CD4-positive, CD25-positive, alpha-beta regulatory T cell (primary cell): ENCODE data around the gene CALB2. TPM values are rescaled to one million over a fixed set of nuclear protein-coding genes. Genes with fewer than 3 reads are reported as not detected.

ENCODE experiments used
- ATAC-seq, 2 donors: fragments of 150-1000 bp; cut with Tn5 transposase; one replicate each; pipeline ENCODE4 v1.10.0; 2021; ENCODE audit warnings: low read depth in 2 of 2, moderate number of reproducible peaks in 2 of 2, moderate library complexity in 1 of 2
- DNase-seq, 3 donors: peaks; one replicate each; pipeline versions ENCODE4 v3.0.0 to v3.0.0-alpha.2; 2012 to 2022; ENCODE audit warnings: mixed read lengths in 1 of 3
- H3K27ac ChIP-seq: one replicate; pipeline ENCODE4 v1.7.0; 2013; ENCODE audit warnings: mild to moderate bottlenecking, low read length; ENCODE audit not compliant: insufficient read depth, poor library complexity, severe bottlenecking
- H3K27me3 ChIP-seq: one replicate; pipeline ENCODE4 v1.7.0; 2013; ENCODE audit warnings: low read length; ENCODE audit not compliant: control insufficient read depth, insufficient read depth
- H3K36me3 ChIP-seq: one replicate; pipeline ENCODE4 v1.7.0; 2013; ENCODE audit warnings: mild to moderate bottlenecking, low read length, moderate library complexity; ENCODE audit not compliant: control insufficient read depth, insufficient read depth
- H3K4me1 ChIP-seq: 2 replicates; pipeline ENCODE4 v1.7.0; 2013; ENCODE audit warnings: mild to moderate bottlenecking, low read length; ENCODE audit not compliant: insufficient read depth, control insufficient read depth, poor library complexity, severe bottlenecking
- H3K4me3 ChIP-seq: one replicate; pipeline ENCODE4 v1.7.0; 2013; ENCODE audit warnings: low read depth, mild to moderate bottlenecking, low read length, moderate library complexity
- H3K9me3 ChIP-seq, 2 experiments: 1 replicate in 1 of 2; 2 replicates in 1 of 2; pipeline ENCODE4 v1.7.0; 2013; ENCODE audit warnings: low read length in 2 of 2, mild to moderate bottlenecking in 1 of 2, moderate library complexity in 1 of 2; ENCODE audit not compliant: control insufficient read depth in 2 of 2
- H3K27ac Mint-ChIP-seq, 3 donors: one replicate each; pipeline ENCODE4 v1.8.0; 2020 to 2022; ENCODE audit warnings: mild to moderate bottlenecking in 3 of 3, mixed read lengths in 3 of 3, moderate library complexity in 2 of 3
- H3K27me3 Mint-ChIP-seq: one replicate; pipeline ENCODE4 v1.8.0; 2022; ENCODE audit warnings: mild to moderate bottlenecking, mixed read lengths
- H3K36me3 Mint-ChIP-seq: one replicate; pipeline ENCODE4 v1.8.0; 2020; ENCODE audit warnings: mixed read lengths
- H3K4me1 Mint-ChIP-seq, 4 donors: one replicate each; pipeline ENCODE4 v1.8.0; 2020 to 2022; ENCODE audit warnings: mixed read lengths in 4 of 4, mild to moderate bottlenecking in 1 of 4
- H3K4me3 Mint-ChIP-seq, 4 donors: one replicate each; pipeline ENCODE4 v1.8.0; 2020 to 2022; ENCODE audit warnings: mild to moderate bottlenecking in 4 of 4, mixed read lengths in 4 of 4, moderate library complexity in 3 of 4
- H3K9me3 Mint-ChIP-seq, 7 donors: one replicate each; pipeline ENCODE4 v1.8.0; 2020 to 2022; ENCODE audit warnings: mixed read lengths in 7 of 7, mild to moderate bottlenecking in 3 of 7, moderate library complexity in 2 of 7
- polyA plus RNA-seq, 4 donors: library from polyadenylated mRNA; unstranded; fragments of 300-500 nt; fragmentation: Illumina TruSeq; gene quantifications; one replicate each; pipeline ENCODE4 v1.2.3, GENCODE V29; 2021
- total RNA-seq: library from RNA; stranded (reverse); gene quantifications from one replicate; pipeline ENCODE4 v1.2.3, GENCODE V29; 2022

CALB2 gene
- total and polyA plus RNA-seq, 5 donors from 2014 or later = not detected

GRCh38 chr16:71430744-71431143 lies 72.2 kb downstream of the CALB2 start:
- no peak for DNase-seq
- H3K27ac ChIP-seq = no peak overlapping the region
- Mint-ChIP-seq H3K9me3 (peaks cover 0 to 5% (median 0%) of the 10 kb centered on the region in 7 donors), H3K36me3 (no peaks in the 10 kb centered on the region), H3K27me3 (peaks cover 30% of the 10 kb centered on the region), H3K4me3 (no peak overlapping the region), H3K4me1 (peaks cover 0 to 11% (median 2%) of the 10 kb centered on the region in 4 donors), H3K27ac (no peak overlapping the region)
- no peak for ATAC-seq
- no peaks in the 10 kb centered on the region for H3K36me3 ChIP-seq
- H3K4me3 ChIP-seq = no peak overlapping the region
- H3K27me3 ChIP-seq = peaks cover 11% of the 10 kb centered on the region
- no peaks in the 10 kb centered on the region for H3K4me1 ChIP-seq
- H3K9me3 ChIP-seq = no peaks in the 10 kb centered on the region

DNA sequence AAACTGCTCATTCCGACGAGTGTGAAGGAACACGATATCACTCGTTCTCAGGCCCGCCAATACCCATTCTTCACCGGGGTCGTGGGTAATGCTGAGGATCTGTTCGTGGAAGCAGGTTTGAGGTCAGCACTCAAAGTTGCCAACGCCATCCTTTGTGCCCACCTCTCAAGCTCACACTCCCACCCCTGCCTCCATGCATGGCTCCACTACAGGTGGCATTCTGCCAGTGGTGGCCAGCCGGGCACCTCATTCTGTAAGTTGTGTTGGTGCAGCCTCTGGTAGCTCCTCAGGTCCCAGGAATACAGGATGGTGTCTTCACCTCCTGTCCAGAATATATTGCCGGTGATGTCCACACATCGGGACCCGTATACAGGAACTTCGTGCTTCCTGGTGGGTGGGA lies 72.7 kb downstream of the CALB2 start:
- Histone ChIP-seq H3K4me1 (no peaks in the 10 kb centered on the region), H3K27me3 (peaks cover 11% of the 10 kb centered on the region), H3K36me3 (no peaks in the 10 kb centered on the region), H3K4me3 (no peak overlapping the region), H3K9me3 (no peaks in the 10 kb centered on the region), H3K27ac (no peak overlapping the region)
- no peak for ATAC-seq
- no peak overlapping the region for H3K4me3 Mint-ChIP-seq
- DNase-seq = no peak
- peaks cover 27% of the 10 kb centered on the region for H3K27me3 Mint-ChIP-seq
- H3K27ac Mint-ChIP-seq = no peak overlapping the region
- peaks cover 0 to 5% (median 0%) of the 10 kb centered on the region in 7 donors for H3K9me3 Mint-ChIP-seq
- H3K4me1 Mint-ChIP-seq = peaks cover 0 to 11% (median 2%) of the 10 kb centered on the region in 4 donors
- H3K36me3 Mint-ChIP-seq = no peaks in the 10 kb centered on the region

DNA sequence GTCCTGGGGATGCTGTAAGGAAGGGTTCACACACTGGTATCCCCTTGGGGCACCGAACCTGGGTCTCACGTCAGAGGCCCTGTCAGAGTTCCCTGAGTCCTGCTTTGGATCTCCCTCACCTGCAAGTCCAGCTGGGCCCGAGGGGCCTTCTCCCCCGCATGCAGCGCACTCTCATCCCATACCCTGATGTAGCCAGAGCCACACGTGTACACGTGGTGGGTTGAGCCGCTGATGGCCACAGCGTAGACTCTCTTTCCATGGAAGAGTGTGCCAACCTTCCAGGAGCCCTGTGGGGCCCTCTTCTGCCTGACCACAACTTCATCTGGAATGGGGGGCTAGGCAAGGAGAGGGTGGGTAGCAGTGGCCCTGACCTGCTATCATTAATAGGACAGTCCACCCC lies 73.5 kb downstream of the CALB2 start:
- Histone ChIP-seq H3K27me3 (peaks cover 5% of the 10 kb centered on the region), H3K4me1 (no peaks in the 10 kb centered on the region), H3K36me3 (no peaks in the 10 kb centered on the region), H3K9me3 (no peaks in the 10 kb centered on the region), H3K27ac (no peak overlapping the region), H3K4me3 (no peak overlapping the region)
- Mint-ChIP-seq H3K4me1 (peaks cover 0 to 3% (median 0%) of the 10 kb centered on the region in 4 donors), H3K36me3 (no peaks in the 10 kb centered on the region), H3K9me3 (peaks cover 0 to 2% (median 0%) of the 10 kb centered on the region in 7 donors), H3K27me3 (peaks cover 23% of the 10 kb centered on the region), H3K27ac (no peak overlapping the region), H3K4me3 (no peak overlapping the region)
- DNase-seq (no peak), ATAC-seq (no peak)

GRCh38 chr16:71432906-71433305 lies 74.4 kb downstream of the CALB2 start:
- Histone ChIP-seq H3K27me3 (peaks cover 3% of the 10 kb centered on the region), H3K4me3 (no peak overlapping the region), H3K36me3 (no peaks in the 10 kb centered on the region), H3K9me3 (no peaks in the 10 kb centered on the region), H3K27ac (no peak overlapping the region), H3K4me1 (no peaks in the 10 kb centered on the region)
- ATAC-seq = no peak
- peaks cover 0 to 2% (median 0%) of the 10 kb centered on the region in 7 donors for H3K9me3 Mint-ChIP-seq
- H3K4me1 Mint-ChIP-seq = no peaks in the 10 kb centered on the region
- DNase-seq = no peak
- H3K36me3 Mint-ChIP-seq = no peaks in the 10 kb centered on the region
- no peak overlapping the region for H3K4me3 Mint-ChIP-seq
- no peak overlapping the region for H3K27ac Mint-ChIP-seq
- peaks cover 24% of the 10 kb centered on the region for H3K27me3 Mint-ChIP-seq

GRCh38 chr16:71436473-71436872 lies 78.0 kb downstream of the CALB2 start:
- no peak for ATAC-seq
- H3K4me3 ChIP-seq = no peak overlapping the region
- Mint-ChIP-seq H3K27me3 (peaks cover 15% of the 10 kb centered on the region), H3K4me1 (no peaks in the 10 kb centered on the region), H3K9me3 (peaks cover 0 to 10% (median 0%) of the 10 kb centered on the region in 7 donors), H3K4me3 (no peak overlapping the region), H3K36me3 (no peaks in the 10 kb centered on the region), H3K27ac (no peak overlapping the region)
- no peaks in the 10 kb centered on the region for H3K4me1 ChIP-seq
- no peak overlapping the region for H3K27ac ChIP-seq
- no peaks in the 10 kb centered on the region for H3K27me3 ChIP-seq
- DNase-seq = no peak
- H3K9me3 ChIP-seq = no peaks in the 10 kb centered on the region
- H3K36me3 ChIP-seq = no peaks in the 10 kb centered on the region

- no peaks in the 10 kb centered on the region for H3K4me1 Mint-ChIP-seq
- Histone ChIP-seq H3K36me3 (no peaks in the 10 kb centered on the region), H3K9me3 (peaks cover 2 to 19% of the 10 kb centered on the region in 2 experiments), H3K27ac (no peak overlapping the region), H3K27me3 (no peaks in the 10 kb centered on the region), H3K4me3 (no peak overlapping the region), H3K4me1 (no peaks in the 10 kb centered on the region)
- peaks cover 15% of the 10 kb centered on the region for H3K27me3 Mint-ChIP-seq
- no peak overlapping the region for H3K27ac Mint-ChIP-seq
- no peak for DNase-seq
- no peak overlapping the region for H3K4me3 Mint-ChIP-seq
- H3K9me3 Mint-ChIP-seq = peaks cover 0 to 10% (median 6%) of the 10 kb centered on the region in 7 donors
- H3K36me3 Mint-ChIP-seq = no peaks in the 10 kb centered on the region
- ATAC-seq = no peak
These were observed 81.0 kb downstream of the CALB2 start for GRCh38 chr16:71439523-71439922.

Other genes with a start within 250 kb of the CALB2 start
- gene HYDIN, start 128.0 kb upstream of the CALB2 start, total RNA-seq = not detected
- not detected for gene HYDIN, start 128.0 kb upstream of the CALB2 start, polyA plus RNA-seq
- 12.9 TPM for gene CMTR2, start 69.3 kb upstream of the CALB2 start, total RNA-seq
- 10 to 100 TPM; 17.7 to 34.9 (median 27.0) TPM for gene CMTR2, start 69.3 kb upstream of the CALB2 start, polyA plus RNA-seq
- not detected for gene TLE7, start 83.3 kb downstream of the CALB2 start, total RNA-seq
- not detected for gene TLE7, start 83.3 kb downstream of the CALB2 start, polyA plus RNA-seq
- 5.3 TPM for gene ZNF23, start 103.5 kb downstream of the CALB2 start, total RNA-seq
- 1 to 10 TPM; 4.0 to 6.2 (median 5.8) TPM for gene ZNF23, start 103.5 kb downstream of the CALB2 start, polyA plus RNA-seq
- 5.9 TPM for gene ZNF19, start 130.6 kb downstream of the CALB2 start, total RNA-seq
- 1 to 10 TPM; 1.7 to 5.1 (median 2.4) TPM for gene ZNF19, start 130.6 kb downstream of the CALB2 start, polyA plus RNA-seq
- gene CHST4, start 167.7 kb downstream of the CALB2 start, total RNA-seq = not detected
- gene CHST4, start 167.7 kb downstream of the CALB2 start, polyA plus RNA-seq = not detected
- not detected for gene TAT, start 218.4 kb downstream of the CALB2 start, total RNA-seq
- under 1 TPM in 3 of 4 donors, not detected in 1; 0.06 to 0.23 (median 0.14) TPM for gene TAT, start 218.4 kb downstream of the CALB2 start, polyA plus RNA-seq